Activated CD4-positive, alpha-beta T cell treated with anti-CD3 and anti-CD28 coated beads, Interleukin-2, amount 50 U/mL, for 1 hour (primary cell): ENCODE measurements around the gene SELENOM.
"Not testable (repeated sequence)": the region's sequence is repeated elsewhere in the genome, so short reads cannot be mapped to it uniquely, and the experiment has no call there.

ENCODE experiments used
- DNase-seq: peaks from one replicate; pipeline ENCODE4 v3.0.0-alpha.2; 2020

Gene SELENOM

GRCh38 chr22:31089160-31090100 lies 17.9 kb downstream of the SELENOM start:
- peak; percentile 27 for DNase-seq

- no peak for DNase-seq
Measured at GRCh38 chr22:31088233-31088986, 19.0 kb downstream of the SELENOM start.

- DNase-seq, result no peak
Measured at GRCh38 chr22:31087744-31088215, 19.6 kb downstream of the SELENOM start.

- no peak for DNase-seq
Measured at GRCh38 chr22:31086703-31087330, 20.6 kb downstream of the SELENOM start.

GRCh38 chr22:31085928-31086327 lies 21.4 kb downstream of the SELENOM start:
- DNase-seq, result no peak

GRCh38 chr22:31085493-31085824 lies 21.9 kb downstream of the SELENOM start:
- no peak for DNase-seq

GRCh38 chr22:31084811-31085492 lies 22.4 kb downstream of the SELENOM start:
- DNase-seq, result peak; percentile 81

- no peak for DNase-seq
Measured at GRCh38 chr22:31083923-31084810, 23.2 kb downstream of the SELENOM start.

GRCh38 chr22:31083377-31083768 lies 24.0 kb downstream of the SELENOM start:
- no peak for DNase-seq

- DNase-seq, result peak; percentile 45
Measured at GRCh38 chr22:31082606-31083376, 24.6 kb downstream of the SELENOM start.

GRCh38 chr22:31081963-31082605 lies 25.3 kb downstream of the SELENOM start:
- no peak for DNase-seq

- peak; percentile 86 for DNase-seq
Measured at GRCh38 chr22:31080848-31081649, 26.3 kb downstream of the SELENOM start, which contains the start of gene SMTN. Gene SMTN (plus strand): TSS chr22:31081318. CDS start chr22:31083259, 1,941 bp downstream.

- DNase-seq, result no peak
Measured at GRCh38 chr22:31080164-31080847, 27.1 kb downstream of the SELENOM start.

GRCh38 chr22:31079095-31079642 lies 28.2 kb downstream of the SELENOM start:
- DNase-seq, result no peak

GRCh38 chr22:31078389-31078788 lies 29.0 kb downstream of the SELENOM start:
- not testable (repeated sequence) for DNase-seq

GRCh38 chr22:31077681-31078080 lies 29.7 kb downstream of the SELENOM start:
- no peak for DNase-seq

GRCh38 chr22:31075961-31076360 lies 31.4 kb downstream of the SELENOM start:
- DNase-seq, result no peak

- DNase-seq, result not testable (repeated sequence)
Measured at GRCh38 chr22:31073545-31074145, 33.7 kb downstream of the SELENOM start.
